ENCODE measurements around the gene HNF1A.

HNF1A gene

GRCh38 chr12:120959111-120959878 lies 19.0 kb upstream of the HNF1A start:
- no peak for DNase-seq

GRCh38 chr12:120960657-120961056 lies 17.7 kb upstream of the HNF1A start:
- DNase-seq: no peak

GRCh38 chr12:120961604-120962531 lies 16.5 kb upstream of the HNF1A start:
- no peak for DNase-seq

- no peak for DNase-seq
Observed at GRCh38 chr12:120962532-120963020, 15.8 kb upstream of the HNF1A start.

GRCh38 chr12:120964298-120964697 lies 14.0 kb upstream of the HNF1A start:
- no peak for DNase-seq

- DNase-seq: no peak
Observed at GRCh38 chr12:120965534-120966091, 12.7 kb upstream of the HNF1A start.

GRCh38 chr12:120970310-120970709 lies 8.0 kb upstream of the HNF1A start:
- no peak for DNase-seq

GRCh38 chr12:120971299-120972180 lies 6.8 kb upstream of the HNF1A start:
- peak; percentile 52 for DNase-seq

- DNase-seq: no peak
Observed at GRCh38 chr12:120972870-120973543, 5.3 kb upstream of the HNF1A start.

- DNase-seq: no peak
Observed at GRCh38 chr12:120977531-120978295, 630 bp upstream of the HNF1A start.

GRCh38 chr12:120979220-120979861 lies 998 bp downstream of the HNF1A start:
- no peak for DNase-seq

- no peak for DNase-seq
Observed at GRCh38 chr12:120979862-120980696, 1.7 kb downstream of the HNF1A start.

- DNase-seq: no peak
Observed at GRCh38 chr12:120980800-120981368, 2.5 kb downstream of the HNF1A start.

GRCh38 chr12:120981407-120981941 lies 3.1 kb downstream of the HNF1A start:
- DNase-seq: no peak

- DNase-seq: no peak
Observed at GRCh38 chr12:120982659-120983058, 4.3 kb downstream of the HNF1A start.

GRCh38 chr12:120983759-120984158 lies 5.4 kb downstream of the HNF1A start:
- no peak for DNase-seq

- DNase-seq: no peak
Observed at GRCh38 chr12:120984351-120984898, 6.1 kb downstream of the HNF1A start.

GRCh38 chr12:120988234-120988633 lies 9.9 kb downstream of the HNF1A start:
- DNase-seq: no peak

GRCh38 chr12:120988658-120989057 lies 10.3 kb downstream of the HNF1A start:
- DNase-seq: no peak
